T-helper 1 cell treated with Interleukin-12 subunit alpha and Interleukin-12 subunit beta and Interleukin-4 antibody, amounts not matched to agents 30 μg/mL and 1 μg/mL, for 36 hours (primary cell): Measurements from ENCODE around the gene LGI4.

ENCODE experiments used
- H3K27ac Mint-ChIP-seq: one replicate; pipeline ENCODE4 v1.8.0; 2021; ENCODE audit warnings: mild to moderate bottlenecking, mixed read lengths
- H3K27me3 Mint-ChIP-seq: one replicate; pipeline ENCODE4 v1.8.0; 2021; ENCODE audit warnings: low read depth, mixed read lengths
- H3K36me3 Mint-ChIP-seq: one replicate; pipeline ENCODE4 v1.8.0; 2021; ENCODE audit warnings: low read depth, mixed read lengths
- H3K4me1 Mint-ChIP-seq: one replicate; pipeline ENCODE4 v1.8.0; 2021; ENCODE audit warnings: low read depth, mixed read lengths
- H3K4me3 Mint-ChIP-seq: one replicate; pipeline ENCODE4 v1.8.0; 2021; ENCODE audit warnings: mild to moderate bottlenecking, moderate library complexity, mixed read lengths
- H3K9me3 Mint-ChIP-seq: one replicate; pipeline ENCODE4 v1.8.0; 2021; ENCODE audit warnings: mixed read lengths

Gene LGI4

DNA sequence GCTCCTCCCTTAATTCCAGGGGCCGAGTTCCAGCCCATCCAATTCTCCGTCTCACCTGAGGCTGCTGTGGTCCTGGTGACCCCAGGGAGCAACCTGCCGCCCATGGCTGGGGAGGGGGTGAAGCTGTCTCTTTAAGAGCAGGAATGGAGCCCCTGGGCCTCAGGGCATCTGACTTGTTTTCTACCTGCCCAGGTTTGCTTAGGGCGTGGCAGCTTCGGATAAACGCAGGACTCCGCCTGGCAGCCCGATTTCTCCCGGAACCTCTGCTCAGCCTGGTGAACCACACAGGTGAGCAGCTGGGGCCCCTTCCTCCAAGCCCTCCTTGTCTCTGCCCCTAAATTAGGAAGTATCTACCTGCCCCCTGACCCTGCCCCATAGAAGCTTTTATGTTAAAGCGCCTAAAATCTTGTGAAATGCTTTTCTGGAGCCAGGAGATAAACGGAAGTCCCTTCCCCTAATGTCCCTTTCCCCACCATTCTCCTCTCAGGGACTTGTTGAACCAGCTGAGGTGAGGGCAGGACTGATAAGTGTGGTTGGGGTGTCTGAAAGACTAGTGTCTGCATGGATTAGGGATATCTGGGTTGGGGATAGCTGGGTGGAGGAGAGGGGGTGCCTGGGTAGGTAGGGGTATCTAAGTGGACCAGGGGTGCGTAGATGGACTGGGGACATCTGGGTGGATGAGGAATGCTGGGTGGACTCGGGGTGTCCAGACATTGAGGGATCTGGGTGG, 18.6 kb downstream of the LGI4 start:
- peaks cover 10% of the 10 kb centered on the region for H3K27me3 Mint-ChIP-seq
- H3K4me1 Mint-ChIP-seq = peaks cover 5% of the 10 kb centered on the region
- no peak overlapping the region for H3K4me3 Mint-ChIP-seq
- no peaks in the 10 kb centered on the region for H3K9me3 Mint-ChIP-seq
- H3K36me3 Mint-ChIP-seq = no peaks in the 10 kb centered on the region
- H3K27ac Mint-ChIP-seq = no peak overlapping the region

DNA sequence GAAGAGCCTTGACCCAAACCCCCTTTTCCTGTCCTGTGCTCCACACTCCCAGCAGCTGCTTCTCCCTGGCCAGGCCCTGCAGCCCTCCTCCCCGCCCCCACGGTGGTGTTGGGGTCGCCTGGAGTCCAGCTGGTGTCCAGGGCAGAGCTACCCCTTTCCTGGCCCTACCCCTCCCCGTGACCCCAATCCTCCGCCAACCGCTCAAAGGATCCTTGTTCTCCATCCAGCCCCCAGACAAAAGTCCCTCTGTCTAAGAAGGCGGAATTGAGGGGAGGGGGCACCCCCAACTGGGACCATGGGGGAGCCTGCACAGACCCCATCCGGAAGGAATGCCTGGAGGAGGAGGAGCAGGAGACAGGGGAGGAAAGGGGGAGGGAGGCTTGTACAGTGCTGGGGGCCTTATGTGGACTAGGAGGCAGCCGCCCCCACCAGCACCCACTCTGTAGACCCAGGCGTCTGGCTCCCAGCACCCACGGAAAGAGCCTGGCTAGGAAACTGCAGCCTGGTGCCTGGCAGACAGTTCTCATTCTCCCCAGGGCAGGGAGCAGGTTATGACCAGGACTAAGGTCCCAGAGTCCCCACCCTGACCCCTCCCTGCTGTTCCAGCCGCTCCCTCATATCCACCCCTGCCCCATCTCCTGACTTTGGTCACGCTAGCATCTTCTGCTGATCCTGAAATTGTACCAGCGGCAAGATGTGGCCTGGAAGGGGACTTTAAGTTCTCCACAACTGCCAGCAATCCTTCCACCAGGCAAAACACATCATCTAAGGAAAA, 19.5 kb downstream of the LGI4 start, which contains the start of gene FXYD3:
FXYD3 (plus strand) TSS at position 647 of the 775 bp plus-strand sequence. CDS start 3,554 bp downstream, outside the sequence.
- Mint-ChIP-seq H3K4me3 (no peak within 1 kb of the TSS), H3K27ac (no peak within 1 kb of the TSS), H3K4me1 (peaks cover 5% of the 10 kb centered on the region), H3K27me3 (peaks cover 10% of the 10 kb centered on the region), H3K9me3 (no peaks in the 10 kb centered on the region), H3K36me3 (no peaks in the 10 kb centered on the region)

DNA sequence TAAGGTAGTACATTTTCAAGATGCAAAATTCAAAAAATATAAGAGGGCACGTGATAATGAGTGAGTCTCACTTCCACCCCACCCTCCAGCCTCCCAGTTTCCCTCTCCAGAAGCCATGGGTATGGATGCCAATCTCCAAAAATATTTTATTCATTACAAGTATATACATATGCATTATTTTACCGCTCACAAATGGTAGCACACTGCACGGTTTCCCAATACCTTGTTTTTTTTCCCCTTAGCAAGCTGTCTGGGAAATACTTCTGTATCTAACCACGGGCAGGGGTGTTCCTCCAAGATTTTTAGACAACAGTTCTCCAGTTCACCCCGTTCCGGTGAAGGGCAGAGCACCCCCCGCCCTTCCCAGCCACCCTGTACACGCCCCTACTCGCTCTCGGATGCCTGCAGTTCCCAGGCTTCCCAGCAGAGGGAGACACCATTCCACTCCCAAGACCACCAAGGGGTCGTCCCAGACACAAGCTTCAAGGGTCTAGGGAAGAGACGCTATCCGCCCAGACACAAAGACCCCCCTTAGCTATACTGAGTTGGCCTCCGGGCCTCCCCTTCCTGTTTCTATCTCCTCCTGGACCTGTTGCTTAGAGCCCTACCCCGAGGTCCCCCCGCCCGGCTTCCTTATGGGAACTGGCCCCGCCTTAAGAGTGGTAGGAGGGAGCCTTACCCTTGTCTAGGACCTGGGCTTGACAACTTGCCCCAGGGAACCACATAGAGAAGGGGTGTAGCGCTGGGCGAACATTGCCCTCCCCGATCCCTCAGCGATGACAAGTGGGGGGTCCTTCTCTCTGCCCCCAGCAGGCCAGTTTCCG, 20.3 kb downstream of the LGI4 start:
- Mint-ChIP-seq H3K4me1 (peaks cover 5% of the 10 kb centered on the region), H3K36me3 (no peaks in the 10 kb centered on the region), H3K27me3 (peaks cover 10% of the 10 kb centered on the region), H3K27ac (no peak overlapping the region), H3K4me3 (no peak overlapping the region), H3K9me3 (no peaks in the 10 kb centered on the region)

GRCh38 chr19:35112995-35113688, 21.7 kb downstream of the LGI4 start:
- Mint-ChIP-seq H3K27ac (no peak overlapping the region), H3K27me3 (peaks cover 10% of the 10 kb centered on the region), H3K4me3 (no peak overlapping the region), H3K36me3 (no peaks in the 10 kb centered on the region), H3K9me3 (no peaks in the 10 kb centered on the region), H3K4me1 (peaks cover 5% of the 10 kb centered on the region)

GRCh38 chr19:35110974-35111373, 23.9 kb downstream of the LGI4 start:
- peaks cover 7% of the 10 kb centered on the region for H3K9me3 Mint-ChIP-seq
- peaks cover 10% of the 10 kb centered on the region for H3K4me1 Mint-ChIP-seq
- peaks cover 4% of the 10 kb centered on the region for H3K27me3 Mint-ChIP-seq
- H3K36me3 Mint-ChIP-seq = no peaks in the 10 kb centered on the region
- H3K4me3 Mint-ChIP-seq = no peak overlapping the region
- no peak overlapping the region for H3K27ac Mint-ChIP-seq

GRCh38 chr19:35109395-35110112, 25.3 kb downstream of the LGI4 start:
- H3K27ac Mint-ChIP-seq = no peak overlapping the region
- H3K27me3 Mint-ChIP-seq = peaks cover 4% of the 10 kb centered on the region
- no peaks in the 10 kb centered on the region for H3K36me3 Mint-ChIP-seq
- peaks cover 7% of the 10 kb centered on the region for H3K9me3 Mint-ChIP-seq
- H3K4me1 Mint-ChIP-seq = peaks cover 7% of the 10 kb centered on the region
- no peak overlapping the region for H3K4me3 Mint-ChIP-seq

DNA sequence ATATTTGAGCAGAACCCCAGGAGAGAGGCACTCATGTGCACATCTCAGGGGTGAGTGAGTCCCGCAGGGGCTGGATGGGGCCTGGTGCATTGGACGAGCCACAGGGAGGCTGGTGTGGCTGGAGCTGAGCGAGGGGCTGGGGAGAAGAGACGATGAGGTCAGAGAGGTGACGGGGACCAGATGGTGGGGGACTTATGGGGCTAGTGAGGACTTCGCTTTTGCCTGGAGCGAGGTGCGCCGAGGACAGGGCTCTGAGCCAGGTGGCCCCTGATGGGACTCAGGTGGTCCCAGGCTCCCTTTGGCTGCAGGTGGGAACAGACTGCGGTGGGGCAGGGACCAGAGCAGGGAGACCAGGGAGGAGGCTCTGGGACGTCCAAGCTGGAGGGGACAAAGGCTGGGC, 26.1 kb downstream of the LGI4 start:
- H3K27ac Mint-ChIP-seq = no peak overlapping the region
- peaks cover 6% of the 10 kb centered on the region for H3K4me1 Mint-ChIP-seq
- no peaks in the 10 kb centered on the region for H3K36me3 Mint-ChIP-seq
- H3K4me3 Mint-ChIP-seq = no peak overlapping the region
- peaks cover 7% of the 10 kb centered on the region for H3K9me3 Mint-ChIP-seq
- peaks cover 4% of the 10 kb centered on the region for H3K27me3 Mint-ChIP-seq

- Mint-ChIP-seq H3K9me3 (peaks cover 7% of the 10 kb centered on the region), H3K4me1 (peaks cover 6% of the 10 kb centered on the region), H3K36me3 (no peaks in the 10 kb centered on the region), H3K27me3 (peaks cover 4% of the 10 kb centered on the region), H3K27ac (no peak overlapping the region), H3K4me3 (no peak overlapping the region)
Observed at GRCh38 chr19:35107545-35107944, 27.3 kb downstream of the LGI4 start.

DNA sequence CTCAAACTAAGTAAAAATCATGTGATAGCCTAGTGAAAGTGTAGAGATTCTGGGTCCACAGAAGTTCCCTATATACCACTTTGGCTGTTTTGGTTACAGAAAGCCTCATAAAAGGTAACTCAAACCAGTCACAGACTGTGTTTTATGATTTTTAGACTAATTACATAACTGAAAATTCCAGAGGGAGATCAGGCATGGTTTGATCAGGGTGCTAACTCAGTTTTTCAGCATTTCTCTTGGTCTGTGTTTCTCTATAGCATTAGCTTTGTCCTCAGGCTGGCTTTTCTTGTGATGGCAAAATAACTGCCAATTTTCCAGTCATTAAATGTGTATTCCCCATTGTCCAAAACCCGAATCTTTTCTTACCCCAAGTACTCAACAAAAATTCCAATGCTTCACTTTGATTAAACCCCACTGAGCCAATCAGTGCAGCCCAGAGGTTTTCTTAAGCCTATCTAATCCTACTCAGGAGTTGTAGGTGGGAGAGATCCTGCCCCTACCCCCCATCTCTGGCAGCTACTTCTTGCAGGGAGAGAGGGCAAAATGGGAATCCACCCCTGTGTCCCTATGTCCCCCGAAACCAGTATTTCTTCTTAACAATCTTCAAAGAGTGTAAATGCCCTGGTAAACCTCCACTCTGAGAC, 27.8 kb downstream of the LGI4 start:
- no peak overlapping the region for H3K4me3 Mint-ChIP-seq
- no peak overlapping the region for H3K27ac Mint-ChIP-seq
- no peaks in the 10 kb centered on the region for H3K36me3 Mint-ChIP-seq
- H3K4me1 Mint-ChIP-seq = peaks cover 6% of the 10 kb centered on the region
- peaks cover 3% of the 10 kb centered on the region for H3K27me3 Mint-ChIP-seq
- H3K9me3 Mint-ChIP-seq = peaks cover 7% of the 10 kb centered on the region

GRCh38 chr19:35106291-35106583, 28.6 kb downstream of the LGI4 start:
- Mint-ChIP-seq H3K27ac (no peak overlapping the region), H3K4me3 (no peak overlapping the region), H3K4me1 (peaks cover 5% of the 10 kb centered on the region)

DNA sequence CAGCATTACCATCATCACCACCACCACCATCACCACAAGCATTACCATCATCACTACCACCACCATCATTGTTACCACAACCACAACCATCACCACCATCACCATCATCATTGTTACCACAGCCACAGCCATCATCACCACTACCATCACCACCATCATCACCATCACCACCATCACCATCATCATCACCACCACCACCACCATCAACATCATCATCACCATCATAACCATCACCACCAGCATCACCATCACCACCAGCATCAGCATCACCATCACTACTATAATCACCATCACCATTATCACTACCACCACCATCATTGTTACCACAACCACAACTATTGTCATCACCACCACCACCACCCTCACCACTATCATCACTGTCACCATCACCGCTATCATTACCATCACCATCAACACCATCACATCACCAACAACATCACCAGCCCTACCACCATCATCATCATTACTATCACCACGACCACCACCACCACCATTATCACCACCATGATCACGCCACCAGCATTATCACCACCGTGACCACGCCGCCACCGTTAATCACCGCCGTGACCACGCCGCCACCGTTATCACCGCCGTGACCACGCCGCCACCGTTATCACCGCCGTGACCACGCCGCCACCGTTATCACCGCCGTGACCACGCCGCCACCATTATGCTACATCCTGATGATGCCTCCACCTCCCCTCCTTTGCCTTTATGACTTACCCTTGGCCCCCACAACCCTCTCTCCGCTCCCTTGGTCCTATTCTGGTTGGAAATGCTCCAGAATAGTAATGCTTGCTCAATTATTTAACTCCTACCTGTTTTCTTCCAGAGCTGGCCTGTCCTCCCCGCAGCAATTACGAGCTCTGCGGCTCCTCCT, 29.2 kb downstream of the LGI4 start:
- H3K36me3 Mint-ChIP-seq = no peaks in the 10 kb centered on the region
- H3K4me3 Mint-ChIP-seq = no peak overlapping the region
- H3K4me1 Mint-ChIP-seq = peaks cover 5% of the 10 kb centered on the region
- H3K9me3 Mint-ChIP-seq = peaks cover 7% of the 10 kb centered on the region
- H3K27me3 Mint-ChIP-seq = no peaks in the 10 kb centered on the region
- H3K27ac Mint-ChIP-seq = no peak overlapping the region

More at GRCh38 chr19:35106291-35106583, 28.6 kb downstream of the LGI4 start:
- Mint-ChIP-seq H3K9me3 (peaks cover 7% of the 10 kb centered on the region), H3K27me3 (no peaks in the 10 kb centered on the region), H3K36me3 (no peaks in the 10 kb centered on the region)

GRCh38 chr19:35105047-35105410, 29.8 kb downstream of the LGI4 start:
- Mint-ChIP-seq H3K4me1 (peaks cover 5% of the 10 kb centered on the region), H3K27ac (no peak overlapping the region), H3K27me3 (no peaks in the 10 kb centered on the region), H3K4me3 (no peak overlapping the region), H3K9me3 (peaks cover 7% of the 10 kb centered on the region), H3K36me3 (no peaks in the 10 kb centered on the region)

DNA sequence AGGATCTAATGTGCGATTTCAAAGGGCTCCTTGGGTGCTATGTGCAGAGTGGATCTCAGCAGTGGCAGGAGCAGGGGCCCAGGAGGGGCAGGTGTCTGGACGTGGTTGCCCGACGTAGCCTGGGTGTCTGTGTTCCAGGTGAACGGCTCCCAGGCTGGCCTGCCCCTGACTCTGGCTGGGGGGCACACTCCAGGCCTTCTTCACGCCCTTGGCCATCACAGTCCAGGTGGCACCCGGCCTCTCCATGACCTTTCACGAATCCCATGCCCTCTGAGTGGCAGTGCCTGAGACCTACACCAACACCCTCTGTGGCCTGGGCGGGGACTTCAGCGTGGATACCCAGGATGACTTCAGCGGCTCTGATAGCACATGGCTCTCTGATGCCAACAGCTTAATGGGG, 30.5 kb downstream of the LGI4 start:
- no peaks in the 10 kb centered on the region for H3K36me3 Mint-ChIP-seq
- H3K27me3 Mint-ChIP-seq = no peaks in the 10 kb centered on the region
- peaks cover 5% of the 10 kb centered on the region for H3K4me1 Mint-ChIP-seq
- H3K9me3 Mint-ChIP-seq = peaks cover 7% of the 10 kb centered on the region
- no peak overlapping the region for H3K27ac Mint-ChIP-seq
- H3K4me3 Mint-ChIP-seq = no peak overlapping the region
